HG03520 (cell line): ENCODE data around the gene RHOA.
A peak's percentile ranks its signal among the peaks of the same experiment; 100 is the strongest.
"Not testable (repeated sequence)": the region's sequence is repeated elsewhere in the genome, so short reads cannot be mapped to it uniquely, and the experiment has no call there.

ENCODE experiments used
- ATAC-seq: cut with Tn5 transposase; IDR thresholded peaks from one replicate; pipeline ENCODE4 v1.9.1; 2021; ENCODE audit warnings: mild to moderate bottlenecking, moderate library complexity; ENCODE audit not compliant: unreplicated experiment

Gene RHOA

GRCh38 chr3:49371946-49372345, 39.8 kb downstream of the RHOA start:
- no peak for ATAC-seq

GRCh38 chr3:49370585-49371290, 41.0 kb downstream of the RHOA start:
- ATAC-seq: no peak

- ATAC-seq: no peak
Observed at GRCh38 chr3:49362561-49362960, 49.2 kb downstream of the RHOA start.

- ATAC-seq: no peak
Observed at GRCh38 chr3:49359623-49360022, 52.2 kb downstream of the RHOA start.

DNA sequence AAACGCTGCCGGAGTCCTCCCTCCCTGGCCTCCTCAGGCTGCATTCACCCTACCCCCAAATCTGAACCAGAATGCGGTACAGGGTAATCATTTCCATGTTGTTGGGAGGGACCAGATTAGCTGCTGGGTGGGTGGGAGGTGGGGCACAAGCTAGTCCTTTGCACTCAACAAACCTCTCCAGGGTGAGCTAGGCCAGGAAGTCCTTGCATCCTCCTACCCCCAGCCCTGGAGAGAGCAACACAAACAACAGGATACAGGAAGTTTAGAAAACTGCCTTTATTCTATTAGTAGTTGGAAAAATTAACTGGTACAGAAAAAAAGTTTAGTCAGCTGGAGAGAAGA, 52.9 kb downstream of the RHOA start:
- ATAC-seq: no peak

DNA sequence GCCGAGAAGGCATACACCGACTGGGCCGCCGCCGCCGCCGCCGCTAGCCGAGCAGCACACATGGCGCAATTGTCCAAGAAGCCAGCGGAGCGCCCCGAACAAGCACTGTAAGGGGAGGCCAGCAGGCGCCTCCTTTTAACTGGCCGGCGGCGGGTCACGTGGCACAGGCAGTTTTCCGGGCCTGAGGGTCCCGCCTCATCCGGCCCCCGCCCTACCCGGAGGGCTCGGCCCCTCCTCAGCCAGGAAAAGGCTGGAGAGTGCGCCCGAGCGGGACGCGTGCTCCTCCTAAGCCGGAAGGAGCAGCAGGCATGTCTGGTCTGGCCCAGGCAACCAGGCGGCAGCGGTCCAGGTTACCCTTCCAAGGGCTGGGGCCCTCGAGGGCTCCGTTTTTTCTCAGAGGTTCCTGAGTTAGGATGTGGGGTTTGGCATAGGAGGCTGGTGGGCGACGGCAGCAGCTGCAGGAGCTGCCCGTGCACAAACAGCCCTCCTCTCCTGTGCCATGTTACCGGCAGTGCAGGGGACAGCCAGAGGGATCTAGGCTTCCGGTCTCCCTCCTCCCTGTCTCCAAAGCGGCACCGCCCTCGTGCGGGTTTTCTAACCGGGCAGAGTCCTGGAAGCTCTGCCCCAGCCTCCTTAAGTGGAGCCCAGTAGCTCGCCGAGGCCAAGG, 53.4 kb downstream of the RHOA start, which contains the start of gene GPX1:
TSS of gene GPX1 (minus strand) at position 137 of the 667 bp plus-strand sequence. CDS start at position 62, 75 bp downstream.
- peak; percentile 67 for ATAC-seq

DNA sequence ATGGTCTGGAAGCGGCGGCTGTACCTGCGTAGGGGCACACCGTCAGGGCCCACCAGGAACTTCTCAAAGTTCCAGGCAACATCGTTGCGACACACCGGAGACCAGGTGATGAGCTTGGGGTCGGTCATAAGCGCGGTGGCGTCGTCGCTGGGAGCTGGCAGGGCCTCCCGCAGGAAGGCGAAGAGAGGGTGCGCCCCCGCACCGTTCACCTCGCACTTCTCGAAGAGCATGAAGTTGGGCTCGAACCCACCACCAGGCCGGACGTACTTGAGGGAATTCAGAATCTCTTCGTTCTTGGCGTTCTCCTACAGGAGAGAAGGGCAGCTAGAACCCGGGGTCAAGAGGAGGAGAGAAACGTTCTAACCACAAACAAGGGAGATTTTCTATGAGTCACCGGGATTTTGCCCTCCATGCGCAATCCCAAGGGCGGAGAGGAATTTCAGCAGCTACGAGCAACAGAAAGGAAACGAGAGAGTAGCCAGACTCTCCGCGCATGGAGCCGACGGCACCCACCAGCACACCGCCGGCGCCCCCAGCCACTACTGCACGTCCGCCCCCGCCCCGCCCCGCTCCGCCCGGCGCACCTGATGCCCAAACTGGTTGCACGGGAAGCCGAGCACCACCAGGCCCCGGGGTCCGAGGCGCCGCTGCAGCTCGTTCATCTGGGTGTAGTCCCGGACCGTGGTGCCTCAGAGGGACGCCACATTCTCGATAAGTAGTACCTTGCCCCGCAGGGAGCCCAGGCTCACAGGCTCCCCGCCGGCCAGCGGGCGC, 54.1 kb downstream of the RHOA start:
- ATAC-seq: peak; percentile 13

- not testable (repeated sequence) for ATAC-seq
Observed at GRCh38 chr3:49357095-49357442, 54.7 kb downstream of the RHOA start.

DNA sequence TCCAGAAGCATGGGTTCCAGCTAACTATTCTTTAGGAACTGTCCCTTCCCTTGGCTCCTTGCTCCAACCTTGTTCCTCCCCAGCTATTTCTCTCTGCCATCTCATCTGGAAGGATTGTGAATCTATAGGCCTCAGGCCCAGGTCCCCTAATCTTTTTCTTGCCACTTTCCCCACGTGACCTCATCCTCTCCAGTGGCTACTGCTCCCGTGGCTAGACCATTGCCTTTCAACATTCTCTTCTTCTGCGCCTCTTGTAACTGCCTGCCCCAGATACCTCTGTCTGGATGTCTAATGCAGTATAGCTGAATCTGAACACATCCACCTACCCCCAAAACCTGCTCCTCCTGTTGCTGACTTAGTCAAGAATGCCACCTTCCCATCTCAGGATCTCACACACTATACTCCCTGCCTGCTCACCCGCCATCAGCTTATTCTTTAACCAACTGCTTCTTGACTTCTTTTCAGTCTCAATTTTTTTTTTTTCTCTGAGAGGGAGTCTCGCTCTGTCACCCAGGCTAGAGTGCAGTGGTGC, 58.8 kb downstream of the RHOA start:
- no peak for ATAC-seq

DNA sequence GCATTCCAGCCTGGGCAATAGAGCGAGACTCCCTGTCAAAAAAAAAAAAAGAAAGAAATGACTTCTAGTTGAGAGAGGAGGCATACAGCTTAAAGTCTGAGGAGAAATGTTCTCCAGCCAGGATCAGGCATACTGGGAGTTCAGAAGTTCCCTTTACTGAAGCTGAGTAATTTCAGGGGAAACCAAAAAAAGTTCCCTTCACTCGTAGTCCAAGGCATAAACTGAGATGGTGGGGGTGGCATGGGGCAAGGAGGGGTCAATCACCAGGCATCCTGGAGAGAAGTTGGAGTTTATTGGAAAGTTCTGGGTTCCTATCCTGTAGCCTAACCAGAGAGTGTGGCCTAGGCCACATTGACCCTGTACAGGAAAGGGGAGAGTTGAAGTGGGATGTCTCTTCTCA, 59.5 kb downstream of the RHOA start:
- no peak for ATAC-seq

- no peak for ATAC-seq
Observed at GRCh38 chr3:49351521-49352011, 60.2 kb downstream of the RHOA start.

DNA sequence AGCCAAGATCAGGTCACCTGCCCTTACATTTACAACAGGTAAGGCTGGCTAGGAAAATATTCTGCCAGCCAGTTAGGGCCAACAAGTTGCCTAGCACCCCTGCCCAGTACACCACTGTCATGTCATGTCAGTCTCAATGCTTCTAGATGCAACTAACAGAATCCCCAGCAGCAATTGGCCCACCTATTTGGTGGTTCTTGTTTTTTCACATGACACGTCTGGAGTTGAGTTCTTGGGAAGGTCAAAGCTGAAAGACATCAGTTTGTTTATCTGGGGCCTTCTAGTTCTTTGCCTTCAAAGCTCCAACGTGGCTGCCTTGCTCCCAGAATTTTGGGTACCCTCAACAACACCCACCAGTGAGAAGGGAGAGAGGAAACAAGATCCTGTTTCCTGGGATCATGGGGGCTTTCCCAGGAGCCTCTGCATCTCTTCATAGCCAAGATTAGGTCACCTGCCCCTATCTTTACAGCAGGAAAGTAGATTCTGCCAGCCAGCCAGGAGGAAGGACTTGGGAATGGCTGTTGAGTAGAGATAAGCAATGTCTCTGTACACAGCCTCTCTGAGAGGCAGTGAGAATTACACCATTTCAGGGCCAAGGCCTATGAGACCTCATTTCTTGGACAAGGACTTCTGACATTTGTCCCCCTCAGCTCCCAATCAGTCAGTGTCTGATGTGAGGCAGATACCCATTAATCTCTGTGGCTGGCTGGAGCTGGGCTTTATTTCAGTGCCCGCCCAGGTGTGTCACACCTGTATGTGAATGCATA, 62.2 kb downstream of the RHOA start:
- no peak for ATAC-seq

GRCh38 chr3:49348361-49348760, 63.4 kb downstream of the RHOA start:
- ATAC-seq: not testable (repeated sequence)

DNA sequence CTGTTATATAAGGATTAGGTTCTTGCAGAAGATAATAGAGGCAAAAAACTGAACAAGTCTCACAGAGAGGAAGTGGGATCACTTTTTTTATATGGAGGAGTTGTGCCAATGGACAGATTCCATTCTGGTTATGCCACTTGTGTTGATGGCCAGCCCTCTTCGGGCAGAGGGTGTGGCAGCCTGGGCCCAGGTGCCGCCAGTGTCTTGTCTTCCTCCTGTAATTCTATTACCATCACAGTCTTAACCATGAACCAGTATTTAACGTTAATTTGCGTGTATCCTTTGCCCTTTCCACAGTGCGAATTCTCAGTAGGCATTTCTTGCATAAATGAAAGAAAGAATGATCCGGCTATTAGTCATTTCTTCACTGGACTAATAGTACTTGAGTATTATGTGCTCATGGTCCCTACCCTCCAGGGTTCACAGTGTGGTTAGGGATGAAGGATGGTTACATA, 65.0 kb downstream of the RHOA start:
- ATAC-seq: no peak

DNA sequence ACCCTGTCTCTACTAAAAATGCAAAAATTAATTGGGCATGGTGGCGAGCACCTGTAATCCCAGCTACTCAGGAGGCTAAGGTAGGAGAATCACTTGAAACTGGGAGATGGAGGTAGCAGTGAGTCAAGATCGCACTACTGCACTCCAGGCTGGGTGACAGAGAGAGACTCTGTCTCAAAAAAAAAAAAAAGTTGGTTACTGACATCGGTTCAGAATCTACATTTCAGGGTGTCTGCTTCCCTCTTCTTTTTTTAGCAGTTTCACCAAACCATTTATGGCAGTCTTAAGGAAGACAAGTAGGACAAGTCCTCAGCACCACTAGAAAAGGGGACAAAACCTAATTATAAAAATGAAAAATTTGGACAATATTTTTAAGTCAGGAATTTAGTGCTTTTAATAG, 68.6 kb downstream of the RHOA start:
- no peak for ATAC-seq

DNA sequence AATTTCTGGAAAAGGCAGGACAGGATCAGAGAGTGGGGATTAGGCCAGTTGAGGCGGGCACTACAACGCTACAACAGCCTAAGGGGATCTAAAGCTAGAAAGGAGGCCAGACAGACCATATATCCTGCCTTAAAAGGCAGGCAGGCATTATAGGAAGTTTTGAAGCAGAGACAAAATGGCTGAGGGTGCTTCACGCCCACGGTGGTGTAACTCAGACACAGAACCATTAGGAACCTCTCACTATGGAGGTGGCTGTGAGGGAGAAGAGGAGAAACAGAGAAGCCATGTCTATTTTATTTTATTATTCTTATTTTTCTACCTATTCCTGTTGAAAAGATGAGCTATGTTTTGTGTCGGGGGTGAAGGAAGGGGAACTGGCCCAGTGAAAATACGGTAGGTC, 69.8 kb downstream of the RHOA start:
- no peak for ATAC-seq

DNA sequence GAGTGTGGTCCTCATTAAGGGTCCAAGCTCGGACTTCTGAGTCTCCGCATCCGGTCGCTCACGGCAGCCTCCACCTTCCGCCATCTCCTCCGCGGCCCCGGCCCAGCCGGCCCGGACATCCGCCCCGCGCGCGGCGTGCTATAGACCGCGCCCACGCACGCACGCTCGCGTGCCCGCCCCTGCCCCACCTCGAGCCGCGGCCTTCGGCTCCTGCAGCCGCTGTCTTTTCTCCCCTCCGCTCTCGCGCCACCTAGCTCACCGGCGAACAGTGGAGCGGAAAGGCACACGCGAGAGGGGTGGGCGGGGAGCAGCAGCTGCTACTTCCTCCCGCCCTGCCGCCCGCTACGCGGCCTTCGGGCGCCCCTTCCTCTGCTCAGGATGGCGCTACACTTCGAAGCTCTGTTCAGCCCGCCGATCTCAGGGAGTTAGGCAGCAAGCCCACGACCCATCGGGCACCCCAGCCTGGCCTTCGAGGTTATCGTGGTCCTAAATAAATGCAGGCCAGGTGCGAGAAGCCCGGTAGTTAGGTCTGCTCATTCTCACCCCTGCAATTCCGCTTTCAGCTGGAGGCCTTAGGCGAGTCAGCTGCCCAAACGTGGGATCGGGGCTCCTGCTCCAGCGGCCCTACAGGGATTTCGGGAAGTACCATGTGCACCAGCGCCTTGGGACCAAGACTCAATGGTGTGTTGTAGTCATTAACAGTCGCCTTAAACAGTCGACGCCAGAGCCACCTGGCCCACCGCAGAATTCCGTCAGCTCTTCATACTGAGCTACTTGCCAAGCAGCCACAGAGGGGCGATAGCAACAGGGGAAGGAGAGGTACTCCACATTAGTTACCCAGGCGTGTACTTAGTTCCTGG, 71.6 kb downstream of the RHOA start, which contains the start of gene USP4:
TSS of gene USP4 (minus strand) at position 113 of the 860 bp plus-strand sequence. CDS start at position 84, 29 bp downstream.
- ATAC-seq: peak; percentile 80

DNA sequence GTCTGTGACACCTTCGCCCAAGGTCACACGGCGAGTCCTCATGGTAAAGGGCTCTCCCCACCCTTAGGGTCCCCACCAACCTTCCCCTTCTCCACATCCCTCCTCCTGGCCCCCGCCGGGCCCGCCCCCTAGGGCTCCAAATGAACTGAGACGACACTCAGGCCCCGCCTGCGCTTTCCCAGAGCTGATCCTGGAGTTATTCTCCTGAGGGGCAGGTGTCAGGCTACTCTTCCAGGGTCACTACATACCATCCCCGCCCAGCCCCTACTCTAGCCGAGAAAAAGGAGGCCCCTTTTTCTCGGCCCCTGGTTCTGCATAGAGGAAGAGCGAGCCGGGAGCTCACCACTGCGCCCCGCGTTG, 72.2 kb downstream of the RHOA start:
- no peak for ATAC-seq

- no peak for ATAC-seq
Observed at GRCh38 chr3:49333916-49334633, 77.7 kb downstream of the RHOA start.
